NCI-H2081 (cell line): ENCODE data around the gene EPS8L2.

Experiments
- DNase-seq, 2 experiments: peaks; one replicate each; lab custom pipeline; 2025; lab: John Stamatoyannopoulos, UW

EPS8L2 gene

GRCh38 chr11:705646-706438, at the start of gene EPS8L2:
TSS of gene EPS8L2 (plus strand) at chr11:706231. CDS start at chr11:709408, 3,177 bp downstream.
- no peak for DNase-seq

DNA sequence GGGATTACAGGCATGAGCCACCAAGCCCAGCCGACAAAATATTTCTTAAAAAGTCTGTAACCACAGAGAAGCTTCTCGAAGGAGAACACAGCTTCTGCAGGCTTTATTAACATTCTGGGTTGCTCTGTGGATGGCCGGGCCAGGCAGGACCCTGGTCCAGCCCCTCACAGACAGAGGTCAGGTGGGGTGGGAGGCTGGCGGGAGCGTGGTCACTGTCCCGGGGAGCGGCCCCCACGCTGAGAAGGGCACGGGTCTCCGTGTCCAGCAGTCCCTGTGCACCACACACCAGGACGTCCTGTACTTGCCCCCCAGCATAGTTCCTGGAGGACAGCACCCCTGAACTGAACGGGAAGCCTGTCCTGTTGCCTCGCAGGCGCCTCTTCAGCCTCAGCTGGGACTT, 49.6 kb upstream of the EPS8L2 start:
- no peak for DNase-seq

- DNase-seq, result no peak
These were observed 49.2 kb upstream of the EPS8L2 start for GRCh38 chr11:656866-657265.

GRCh38 chr11:657691-658126, 48.3 kb upstream of the EPS8L2 start:
- DNase-seq, result no peak

DNA sequence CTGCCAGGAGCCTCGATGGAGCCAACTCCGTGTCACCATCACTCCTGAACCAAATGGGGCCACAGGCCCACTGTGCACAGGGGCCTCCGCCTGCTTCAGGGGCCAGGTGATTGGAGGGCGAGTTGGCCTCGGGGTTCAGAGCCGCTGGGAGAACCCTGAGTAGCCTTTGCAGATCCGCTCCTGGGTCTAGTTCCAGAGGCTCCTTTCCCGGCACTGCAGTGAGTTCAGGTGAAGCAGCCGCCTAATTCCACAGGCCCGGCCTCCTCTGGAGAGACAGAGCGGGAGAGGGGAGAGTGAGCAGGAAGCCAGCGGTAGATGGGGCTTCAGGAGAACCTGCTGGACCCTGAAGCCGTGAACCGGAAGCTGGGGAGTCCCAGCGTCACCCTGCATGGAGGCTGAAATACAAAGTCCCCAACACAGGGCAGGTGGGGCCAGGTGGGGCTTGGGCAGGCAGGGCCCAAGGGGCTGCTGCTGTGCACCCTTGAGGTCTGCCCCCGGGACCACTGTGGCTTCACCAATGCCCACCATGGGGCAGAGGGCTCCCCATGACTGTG, 46.4 kb upstream of the EPS8L2 start:
- DNase-seq, result no peak

GRCh38 chr11:660281-660680, 45.8 kb upstream of the EPS8L2 start:
- no peak for DNase-seq

- DNase-seq, result no peak
These were observed 45.2 kb upstream of the EPS8L2 start for GRCh38 chr11:660681-661444.

- DNase-seq, result peak in 1 of 2 experiments; percentile 10
These were observed 43.2 kb upstream of the EPS8L2 start for GRCh38 chr11:662689-663274.

DNA sequence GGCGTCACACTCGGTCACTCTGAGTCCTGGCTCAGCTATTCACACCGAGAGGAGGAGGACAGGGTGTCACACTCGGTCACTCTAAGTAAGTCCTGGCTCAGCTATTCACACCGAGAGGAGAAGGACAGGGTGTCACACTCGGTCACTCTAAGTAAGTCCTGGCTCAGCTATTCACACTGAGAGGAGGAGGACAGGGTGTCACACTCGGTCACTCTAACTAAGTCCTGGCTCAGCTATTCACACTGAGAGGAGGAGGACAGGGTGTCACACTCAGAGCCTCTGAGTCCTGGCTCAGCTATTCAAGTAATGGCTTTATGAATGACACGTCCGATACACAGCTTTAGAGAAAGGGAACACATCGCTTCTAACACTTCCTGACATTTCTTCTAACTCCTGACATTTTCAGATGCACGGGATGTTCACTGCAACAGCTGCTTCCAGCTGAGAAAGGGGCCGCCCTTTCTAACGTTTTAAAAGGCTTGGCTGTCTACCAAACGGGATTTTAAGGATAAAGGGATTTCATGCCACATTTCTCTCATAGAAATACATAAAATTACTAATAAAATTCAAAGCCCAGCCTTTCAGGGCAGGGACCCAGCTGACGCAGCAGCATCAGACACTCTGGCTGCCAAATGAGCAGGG, 40.8 kb upstream of the EPS8L2 start:
- DNase-seq, result no peak

GRCh38 chr11:665704-666281, 40.2 kb upstream of the EPS8L2 start:
- DNase-seq, result no peak

GRCh38 chr11:673866-674265, 32.2 kb upstream of the EPS8L2 start:
- no peak for DNase-seq

DNA sequence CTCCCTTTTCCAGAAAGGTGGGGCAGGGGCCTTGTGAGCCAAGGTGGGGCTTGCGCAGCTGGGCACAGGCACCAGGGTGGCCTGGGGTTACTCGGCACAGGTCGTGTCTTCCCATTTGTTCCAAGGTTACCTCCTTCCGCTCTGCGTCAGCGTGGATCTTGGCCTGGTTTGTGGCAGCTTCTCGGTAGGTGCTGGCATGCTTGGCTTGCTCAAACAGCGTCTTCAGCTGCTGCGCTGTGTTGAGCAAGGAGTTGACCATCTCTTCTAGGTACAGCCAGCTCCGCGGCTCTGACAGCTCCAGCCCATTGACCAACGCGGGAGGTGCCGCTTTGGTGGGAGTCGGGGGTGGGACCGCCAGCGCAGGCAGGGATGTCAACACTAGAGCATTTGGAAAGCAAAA, 31.6 kb upstream of the EPS8L2 start:
- no peak for DNase-seq

DNA sequence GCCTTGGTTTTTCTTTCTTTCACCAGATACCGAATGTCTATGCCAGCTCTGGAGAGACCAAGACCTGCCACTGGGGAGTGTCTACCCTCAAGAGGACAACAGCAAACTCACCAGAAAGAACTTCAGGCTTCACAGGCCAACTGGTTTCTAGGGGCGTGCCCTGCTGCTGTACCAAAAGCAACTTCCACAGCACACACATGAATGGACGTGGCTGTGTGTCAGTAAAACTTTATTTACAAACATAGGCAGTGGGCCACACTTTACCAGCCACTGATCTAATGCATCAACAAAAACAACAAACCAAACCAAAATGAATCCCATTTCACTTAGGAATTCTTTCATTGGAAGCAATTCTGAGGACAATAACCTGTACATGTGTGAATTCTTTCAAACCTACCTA, 27.7 kb upstream of the EPS8L2 start:
- DNase-seq, result no peak

GRCh38 chr11:679271-680207, 26.5 kb upstream of the EPS8L2 start:
- no peak for DNase-seq

DNA sequence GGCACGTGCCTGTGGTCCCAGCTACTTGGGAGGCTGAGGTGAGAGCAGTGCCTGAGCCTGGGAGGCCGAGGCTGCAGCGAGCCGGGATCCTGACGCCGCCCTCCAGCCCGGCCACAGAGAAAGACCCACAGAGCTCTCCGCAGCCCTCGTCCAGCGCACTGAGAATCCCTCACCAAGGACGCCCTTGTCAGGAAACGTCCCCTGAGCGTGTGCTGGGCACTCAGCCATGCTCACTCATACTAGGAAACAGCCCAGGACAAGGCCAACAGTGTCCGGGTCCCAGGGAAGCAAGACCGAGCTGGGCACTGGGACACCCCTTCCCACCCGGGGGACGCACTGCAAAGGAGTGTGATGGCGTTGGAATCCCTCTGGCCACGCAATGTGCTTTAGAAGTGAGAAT, 25.6 kb upstream of the EPS8L2 start:
- DNase-seq, result no peak

- no peak for DNase-seq
These were observed 25.1 kb upstream of the EPS8L2 start for GRCh38 chr11:680970-681369.

DNA sequence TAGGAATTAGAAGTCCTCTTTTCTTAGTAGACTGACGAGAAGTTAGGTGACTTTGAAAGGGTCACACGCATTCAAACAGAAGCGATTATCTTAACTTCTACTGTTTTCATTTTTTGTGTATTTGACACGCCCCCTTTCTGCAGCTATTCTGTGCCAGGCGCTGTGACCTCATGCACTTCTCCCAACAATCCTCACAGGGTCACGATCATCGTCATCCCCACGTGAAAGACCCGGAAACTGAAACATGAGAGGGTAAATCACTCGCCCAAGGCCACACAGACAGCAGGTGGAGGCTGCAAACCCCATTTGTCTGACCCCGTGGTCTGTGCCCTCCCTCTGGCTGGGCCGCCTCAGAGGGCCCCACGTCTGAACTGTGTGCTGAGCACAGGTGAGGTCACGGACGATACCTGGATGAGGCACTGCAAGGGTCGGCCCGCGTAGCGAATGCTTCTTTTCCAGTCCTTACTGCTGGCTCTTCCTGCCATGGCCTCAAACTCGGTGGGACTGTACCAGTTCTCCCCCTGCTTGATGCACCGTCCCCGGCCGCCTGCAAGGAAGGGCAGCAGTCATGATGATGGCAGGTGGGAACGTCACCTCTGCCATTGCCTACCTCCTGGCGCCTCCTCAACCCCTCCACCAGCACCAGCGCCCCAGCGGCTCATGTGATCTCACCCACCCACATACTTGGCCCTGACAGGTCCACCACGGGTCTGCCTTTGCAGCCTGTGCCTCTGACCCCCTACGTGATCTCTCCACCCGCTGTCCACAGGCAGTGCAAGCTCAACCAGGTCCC, 19.4 kb upstream of the EPS8L2 start:
- no peak for DNase-seq

GRCh38 chr11:687751-688150, 18.3 kb upstream of the EPS8L2 start:
- no peak for DNase-seq

DNA sequence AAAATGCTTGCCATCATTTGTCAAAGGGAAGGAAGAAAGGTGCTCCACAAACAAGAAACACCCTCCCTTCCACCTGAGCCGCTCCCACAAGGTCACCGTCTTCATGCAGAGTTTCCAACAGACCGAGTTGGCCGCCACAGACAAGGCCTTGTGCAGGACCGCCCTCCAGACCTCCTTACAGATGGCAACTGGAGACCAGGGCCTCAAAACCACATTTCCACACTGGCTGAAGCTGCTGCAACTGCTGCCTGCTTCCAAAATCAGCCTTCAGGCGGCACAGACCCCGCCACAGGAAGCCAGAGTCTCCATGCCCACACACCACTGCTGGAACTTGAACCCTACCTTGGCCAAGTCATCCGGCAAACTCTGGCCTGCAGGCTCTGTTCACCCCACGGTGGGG, 17.4 kb upstream of the EPS8L2 start:
- no peak for DNase-seq

GRCh38 chr11:689625-690024, 16.4 kb upstream of the EPS8L2 start:
- no peak for DNase-seq
